K562 (cell line): ENCODE data around the gene AGPAT1. TPM values are rescaled to one million over a fixed set of nuclear protein-coding genes. Genes with fewer than 3 reads are reported as not detected.
A peak's percentile ranks its signal among the peaks of the same experiment; 100 is the strongest.

Experiments used
- ATAC-seq: fragments of 200-7000 bp; cut with Tn5 transposase; 3 replicates; pipeline ENCODE4 v1.9.1; 2020; ENCODE audit warnings: moderate library complexity
- BruUV-seq: library from RNA; stranded (reverse); fragments of 400-500 nt; replicated peaks from 2 replicates; lab custom pipeline; 2021; lab: Mats Ljungman, UMichigan
- CTCF ChIA-PET: fragments of 300-600 bp; formaldehyde crosslinking; extraction: SDS; loops from one replicate; lab custom pipeline; 2021; ENCODE audit warnings: low intra/inter-chr PET ratio; lab: Yijun Ruan, JAX
- POLR2A ChIA-PET: fragments of 300-600, 350-650 bp; sonication (Branson Sonifier 250); formaldehyde crosslinking; extraction: SDS; loops from one replicate; lab custom pipeline; 2021; ENCODE audit warnings: antibody characterized with exemption, inconsistent platforms; lab: Yijun Ruan, JAX
- DNase-seq, 4 experiments: peaks; one replicate each; pipeline versions ENCODE4 v3.0.0 to v3.0.0-alpha.2; 2011 to 2018; ENCODE audit warnings: low spot score in 3 of 4, mixed read lengths in 3 of 4; ENCODE audit errors: extremely low read depth in 1 of 4
- FAIRE-seq: peaks from 2 replicates; lab custom pipeline; 2011; peaks lifted over from hg19 to GRCh38; lab: Jason Lieb, UNC
- H2AFZ ChIP-seq: 2 replicates; pipeline ENCODE4 v1.6.0; 2011; ENCODE audit warnings: low read depth, low read length, control low read depth, inconsistent platforms
- H3K27ac ChIP-seq: fragments of 200-600 bp; 3 replicates; pipeline ENCODE4 v1.8.0; 2011; ENCODE audit warnings: low read depth, mild to moderate bottlenecking, control low read depth, inconsistent platforms, low read length, moderate library complexity, mixed read lengths; ENCODE audit errors: extremely low read depth
- H3K27me3 ChIP-seq, 2 experiments: fragments of 300-600 bp in 1 of 2; 2 replicates in 1 of 2; 3 replicates in 1 of 2; pipeline versions ENCODE4 v1.6.0 to v1.8.0; 2011; ENCODE audit warnings: inconsistent platforms in 2 of 2, low read length in 2 of 2, mild to moderate bottlenecking in 1 of 2, mixed read lengths in 1 of 2, moderate library complexity in 1 of 2; ENCODE audit not compliant: control insufficient read depth in 2 of 2, insufficient read depth in 2 of 2
- H3K36me3 ChIP-seq: fragments of 300-600 bp; 3 replicates; pipeline ENCODE4 v1.8.0; 2011; ENCODE audit warnings: mild to moderate bottlenecking, low read length, inconsistent platforms; ENCODE audit not compliant: control insufficient read depth, insufficient read depth
- H3K4me1 ChIP-seq, 2 experiments: fragments of 200-600 bp in 1 of 2; replicated peaks in 1 of 2; 2 replicates in 1 of 2; 3 replicates in 1 of 2; pipeline versions ENCODE4 v1.5.1 to v1.8.0; 2011; ENCODE audit warnings: inconsistent platforms in 2 of 2, low read length in 2 of 2, mild to moderate bottlenecking in 1 of 2, mixed read lengths in 1 of 2, moderate library complexity in 1 of 2; ENCODE audit not compliant: control insufficient read depth in 2 of 2, insufficient read depth in 2 of 2
- H3K4me2 ChIP-seq: 2 replicates; pipeline ENCODE4 v1.6.1; 2011; ENCODE audit warnings: low read length, control low read depth, inconsistent platforms, mixed read lengths; ENCODE audit not compliant: insufficient read depth
- H3K4me3 ChIP-seq: fragments of 200-600 bp; sonication (generic), shearing (Covaris generic); 2 replicates; pipeline ENCODE4 v1.5.1; 2016; ENCODE audit warnings: control low read depth, inconsistent platforms
- H3K79me2 ChIP-seq: fragments of 200-600 bp; 3 replicates; pipeline ENCODE4 v1.8.0; 2011; ENCODE audit warnings: low read length, inconsistent platforms; ENCODE audit not compliant: control insufficient read depth, insufficient read depth
- H3K9ac ChIP-seq, 2 experiments: 2 replicates each; pipeline versions ENCODE4 v1.6.0 to v1.6.1; 2011; ENCODE audit warnings: low read depth in 2 of 2, low read length in 2 of 2, control low read depth in 1 of 2, inconsistent platforms in 1 of 2, mild to moderate bottlenecking in 1 of 2, mixed read lengths in 1 of 2; ENCODE audit not compliant: insufficient read depth in 1 of 2
- H3K9me1 ChIP-seq: one replicate; pipeline ENCODE4 v1.6.0; 2011; ENCODE audit warnings: inconsistent platforms, mild to moderate bottlenecking, low read length, moderate library complexity; ENCODE audit not compliant: control insufficient read depth, insufficient read depth
- H3K9me3 ChIP-seq: replicated peaks from 2 replicates; pipeline ENCODE4 v1.5.1; 2011; ENCODE audit warnings: low read depth, low read length, inconsistent platforms; ENCODE audit not compliant: control insufficient read depth, insufficient read depth
- H4K20me1 ChIP-seq: replicated peaks from 2 replicates; pipeline ENCODE4 v1.6.1; 2011; ENCODE audit warnings: low read length, inconsistent platforms, mixed read lengths; ENCODE audit not compliant: control insufficient read depth, insufficient read depth
- CSDE1 ChIP-seq, 2 experiments: fragments of 450-650 bp; IDR thresholded peaks; 2 replicates each; pipeline ENCODE4 v1.6.1; 2016; ENCODE audit warnings: mild to moderate bottlenecking in 1 of 2
- FOXJ3 ChIP-seq: sonication (generic); formaldehyde crosslinking; IDR thresholded peaks from 2 replicates; pipeline ENCODE4 v1.4.0; 2020; ENCODE audit warnings: mild to moderate bottlenecking, missing genetic modification reagents
- KLF1 ChIP-seq: fragments of 450-650 bp; IDR thresholded peaks from 2 replicates; pipeline ENCODE4 v1.6.1; 2016; ENCODE audit warnings: missing genetic modification characterization, missing compliant biosample characterization
- MEF2A ChIP-seq: IDR thresholded peaks from 2 replicates; pipeline ENCODE4 v1.6.1; 2011; ENCODE audit warnings: low read depth, mild to moderate bottlenecking, low read length, moderate library complexity; ENCODE audit not compliant: control insufficient read depth
- POLR2G ChIP-seq: fragments of 200-400 bp; formaldehyde crosslinking; IDR thresholded peaks from 2 replicates; pipeline ENCODE4 v1.6.1; 2017; ENCODE audit warnings: low read depth, mild to moderate bottlenecking, antibody characterized with exemption, low read length, moderate library complexity
- PURB ChIP-seq: sonication (generic); formaldehyde crosslinking; IDR thresholded peaks from 2 replicates; pipeline ENCODE4 v1.9.0; 2021; ENCODE audit warnings: low read depth, mild to moderate bottlenecking, missing genetic modification reagents
- ZNF830 ChIP-seq: fragments of 250-450 bp; sonication (Bioruptor Pico); IDR thresholded peaks from 2 replicates; pipeline ENCODE4 v1.5.0; 2021; ENCODE audit warnings: mild to moderate bottlenecking
- WGBS: fragments of 100-300 bp; shearing (Covaris generic); methylation state at CpG from one replicate; pipeline ENCODE4 v1.1.6; 2016; ENCODE audit warnings: low coverage, mixed read lengths; ENCODE audit not compliant: insufficient coverage; ENCODE audit errors: missing lambda C conversion rate; 5-methylcytosine and 5-hydroxymethylcytosine counted together
- in situ Hi-C: fragments of 300-500 bp; cut with MboI; formaldehyde crosslinking; loops from 4 replicates; pipeline ENCODE4 v1.15.0; 2018; ENCODE audit warnings: inconsistent platforms, mixed read lengths
- intact Hi-C: fragments of 100-400 bp; cut with micrococcal nuclease; formaldehyde crosslinking; loops from 2 replicates; pipeline ENCODE4 v1.14.2; 2022
- polyA plus RNA-seq, 8 experiments: library from polyadenylated mRNA; depleted of rRNA in 4 of 8; stranded (reverse) in 5 of 8; unstranded in 3 of 8; fragments of >200 nt; fragmentation: Nextera tagmentation in 2 of 8; fragmentation: Illumina TruSeq in 1 of 8; extraction: Ambion mirVana in 2 of 8; extraction: Trizol in 1 of 8; gene quantifications; 2 replicates each; pipeline versions ENCODE4 v1.2.1 to v1.2.3, GENCODE V29; 2011 to 2014; ENCODE audit warnings: inconsistent platforms in 1 of 8, missing spikeins in 1 of 8
- total RNA-seq, 7 experiments: library from RNA; depleted of rRNA in 6 of 7; stranded (reverse); fragments of >200 nt in 6 of 7; fragmentation: Illumina TruSeq in 2 of 7; extraction: Trizol in 2 of 7; gene quantifications; 2 replicates each; pipeline versions ENCODE4 v1.2.1 to v1.2.3, GENCODE V29; 2011 to 2021; ENCODE audit warnings: low replicate concordance in 1 of 7
- TF ChIP-seq, protein P1 (sequence below): fragments of 450-650 bp; formaldehyde crosslinking; IDR thresholded peaks from 2 replicates; pipeline ENCODE4 v1.4.0; 2022; ENCODE audit warnings: mild to moderate bottlenecking, moderate library complexity
- TF ChIP-seq, protein P2 (sequence below), 2 experiments: fragments of 450-650 bp in 1 of 2; IDR thresholded peaks; 2 replicates each; pipeline ENCODE4 v1.6.1; 2011 to 2017; ENCODE audit warnings: low read depth in 2 of 2, antibody characterized with exemption in 1 of 2, borderline replicate concordance in 1 of 2, low read length in 1 of 2, mild to moderate bottlenecking in 1 of 2, mixed read lengths in 1 of 2; ENCODE audit not compliant: control insufficient read depth in 1 of 2
- TF ChIP-seq, protein P3 (sequence below): fragments of 250-450 bp; sonication (Bioruptor Pico); IDR thresholded peaks from 2 replicates; pipeline ENCODE4 v1.5.0; 2021
- TF ChIP-seq, protein P4 (sequence below): fragments of 250-450 bp; sonication (Bioruptor Pico); IDR thresholded peaks from 2 replicates; pipeline ENCODE4 v1.4.0; 2020; ENCODE audit warnings: mild to moderate bottlenecking, moderate library complexity, borderline replicate concordance

Gene AGPAT1
- total and polyA plus RNA-seq, 9 of the 15 experiments (the other 6 are each of a cell fraction or from before 2014, with no cell fraction given), result 37.9 to 176 (median 69.4) TPM

DNA sequence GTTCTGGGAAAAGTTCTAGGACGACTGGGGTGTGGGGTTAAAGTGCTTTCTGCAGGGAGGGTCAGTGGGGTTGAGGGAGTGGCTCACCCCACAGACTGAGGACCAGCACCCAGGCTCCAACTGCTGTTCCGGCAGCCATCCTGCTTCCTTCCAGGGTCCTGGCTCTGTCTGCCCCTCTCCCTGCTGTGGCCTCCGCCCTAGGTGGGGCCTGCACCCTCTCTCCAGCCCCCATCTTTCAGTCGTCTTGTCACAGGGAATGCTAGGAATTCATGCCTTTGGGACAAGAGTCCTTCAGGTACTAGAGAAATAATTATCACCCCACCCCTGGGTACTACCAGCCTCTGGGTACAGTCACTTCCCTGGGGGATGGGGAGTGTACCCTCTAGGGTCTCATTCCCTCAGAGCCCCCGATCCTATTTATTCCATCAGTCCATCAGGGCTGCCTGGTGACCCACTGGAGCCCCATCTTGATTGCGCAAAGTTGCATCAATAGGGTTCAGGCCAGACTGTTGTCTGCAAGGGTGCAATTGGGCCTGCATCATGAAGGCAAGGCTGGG is 8.3 kb upstream of the AGPAT1 start, which contains the start of gene AGER (continued):
- TF ChIP-seq, protein P1, sequence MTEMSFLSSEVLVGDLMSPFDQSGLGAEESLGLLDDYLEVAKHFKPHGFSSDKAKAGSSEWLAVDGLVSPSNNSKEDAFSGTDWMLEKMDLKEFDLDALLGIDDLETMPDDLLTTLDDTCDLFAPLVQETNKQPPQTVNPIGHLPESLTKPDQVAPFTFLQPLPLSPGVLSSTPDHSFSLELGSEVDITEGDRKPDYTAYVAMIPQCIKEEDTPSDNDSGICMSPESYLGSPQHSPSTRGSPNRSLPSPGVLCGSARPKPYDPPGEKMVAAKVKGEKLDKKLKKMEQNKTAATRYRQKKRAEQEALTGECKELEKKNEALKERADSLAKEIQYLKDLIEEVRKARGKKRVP, result peak; percentile 78

- POLR2A ChIA-PET, result interaction anchor here (0.8 to 1.7 kb wide), 3 partner anchors 10 to 231 kb away, joined by 3 to 7 read pairs (median 6); partner anchors contain the start of gene GPSM3
- TF ChIP-seq KLF1 (tag) (no peak), PURB (CRISPR knock-in tag) (no peak), FOXJ3 (no peak), POLR2G (peak; percentile 47; the same call in 1 of the 2 replicates), MEF2A (no peak), CSDE1 (IDR thresholded peaks at IDR 0.05) (no peak), ZNF830 (CRISPR knock-in tag) (no peak)
- TF ChIP-seq, protein P2, sequence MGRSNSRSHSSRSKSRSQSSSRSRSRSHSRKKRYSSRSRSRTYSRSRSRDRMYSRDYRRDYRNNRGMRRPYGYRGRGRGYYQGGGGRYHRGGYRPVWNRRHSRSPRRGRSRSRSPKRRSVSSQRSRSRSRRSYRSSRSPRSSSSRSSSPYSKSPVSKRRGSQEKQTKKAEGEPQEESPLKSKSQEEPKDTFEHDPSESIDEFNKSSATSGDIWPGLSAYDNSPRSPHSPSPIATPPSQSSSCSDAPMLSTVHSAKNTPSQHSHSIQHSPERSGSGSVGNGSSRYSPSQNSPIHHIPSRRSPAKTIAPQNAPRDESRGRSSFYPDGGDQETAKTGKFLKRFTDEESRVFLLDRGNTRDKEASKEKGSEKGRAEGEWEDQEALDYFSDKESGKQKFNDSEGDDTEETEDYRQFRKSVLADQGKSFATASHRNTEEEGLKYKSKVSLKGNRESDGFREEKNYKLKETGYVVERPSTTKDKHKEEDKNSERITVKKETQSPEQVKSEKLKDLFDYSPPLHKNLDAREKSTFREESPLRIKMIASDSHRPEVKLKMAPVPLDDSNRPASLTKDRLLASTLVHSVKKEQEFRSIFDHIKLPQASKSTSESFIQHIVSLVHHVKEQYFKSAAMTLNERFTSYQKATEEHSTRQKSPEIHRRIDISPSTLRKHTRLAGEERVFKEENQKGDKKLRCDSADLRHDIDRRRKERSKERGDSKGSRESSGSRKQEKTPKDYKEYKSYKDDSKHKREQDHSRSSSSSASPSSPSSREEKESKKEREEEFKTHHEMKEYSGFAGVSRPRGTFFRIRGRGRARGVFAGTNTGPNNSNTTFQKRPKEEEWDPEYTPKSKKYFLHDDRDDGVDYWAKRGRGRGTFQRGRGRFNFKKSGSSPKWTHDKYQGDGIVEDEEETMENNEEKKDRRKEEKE (IDR thresholded peaks at IDR 0.05; ENCODE audit: borderline replicate concordance in 1 of 2, control insufficient read depth in 1 of 2, low read depth in 2 of 2, low read length in 1 of 2), result no peak
- TF ChIP-seq, protein P3, sequence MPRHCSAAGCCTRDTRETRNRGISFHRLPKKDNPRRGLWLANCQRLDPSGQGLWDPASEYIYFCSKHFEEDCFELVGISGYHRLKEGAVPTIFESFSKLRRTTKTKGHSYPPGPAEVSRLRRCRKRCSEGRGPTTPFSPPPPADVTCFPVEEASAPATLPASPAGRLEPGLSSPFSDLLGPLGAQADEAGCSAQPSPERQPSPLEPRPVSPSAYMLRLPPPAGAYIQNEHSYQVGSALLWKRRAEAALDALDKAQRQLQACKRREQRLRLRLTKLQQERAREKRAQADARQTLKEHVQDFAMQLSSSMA, result no peak
- TF ChIP-seq, protein P4, sequence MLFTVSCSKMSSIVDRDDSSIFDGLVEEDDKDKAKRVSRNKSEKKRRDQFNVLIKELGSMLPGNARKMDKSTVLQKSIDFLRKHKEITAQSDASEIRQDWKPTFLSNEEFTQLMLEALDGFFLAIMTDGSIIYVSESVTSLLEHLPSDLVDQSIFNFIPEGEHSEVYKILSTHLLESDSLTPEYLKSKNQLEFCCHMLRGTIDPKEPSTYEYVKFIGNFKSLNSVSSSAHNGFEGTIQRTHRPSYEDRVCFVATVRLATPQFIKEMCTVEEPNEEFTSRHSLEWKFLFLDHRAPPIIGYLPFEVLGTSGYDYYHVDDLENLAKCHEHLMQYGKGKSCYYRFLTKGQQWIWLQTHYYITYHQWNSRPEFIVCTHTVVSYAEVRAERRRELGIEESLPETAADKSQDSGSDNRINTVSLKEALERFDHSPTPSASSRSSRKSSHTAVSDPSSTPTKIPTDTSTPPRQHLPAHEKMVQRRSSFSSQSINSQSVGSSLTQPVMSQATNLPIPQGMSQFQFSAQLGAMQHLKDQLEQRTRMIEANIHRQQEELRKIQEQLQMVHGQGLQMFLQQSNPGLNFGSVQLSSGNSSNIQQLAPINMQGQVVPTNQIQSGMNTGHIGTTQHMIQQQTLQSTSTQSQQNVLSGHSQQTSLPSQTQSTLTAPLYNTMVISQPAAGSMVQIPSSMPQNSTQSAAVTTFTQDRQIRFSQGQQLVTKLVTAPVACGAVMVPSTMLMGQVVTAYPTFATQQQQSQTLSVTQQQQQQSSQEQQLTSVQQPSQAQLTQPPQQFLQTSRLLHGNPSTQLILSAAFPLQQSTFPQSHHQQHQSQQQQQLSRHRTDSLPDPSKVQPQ (CRISPR knock-in tag), result no peak
These were observed 7.7 kb upstream of the AGPAT1 start for GRCh38 chr6:32183483-32184083.

More at GRCh38 chr6:32183483-32184083, 7.7 kb upstream of the AGPAT1 start:
- CTCF ChIA-PET, result no interaction called here
- 93% methylated on average over 15 of the region's 15 CpGs for WGBS
- Histone ChIP-seq H3K4me3 (no peak overlapping the region), H3K9me3 (no peaks in the 10 kb centered on the region), H4K20me1 (no peaks in the 10 kb centered on the region), H3K4me2 (no peak overlapping the region), H3K9ac (peak overlapping the region; percentile 5 to 9; a peak in 3 of 4 replicates), H3K36me3 (peaks cover 80% of the 10 kb centered on the region; the same call in 2 of the 3 replicates), H3K4me1 (peaks cover 59 to 63% of the 10 kb centered on the region in 2 experiments), H3K27me3 (no peaks in the 10 kb centered on the region), H3K27ac (peak overlapping the region; percentile 56; the same call in 2 of the 3 replicates), H3K9me1 (peaks cover 7% of the 10 kb centered on the region), H2AFZ (no peak overlapping the region), H3K79me2 (peaks cover 61% of the 10 kb centered on the region)
- intact Hi-C loops, result no loop called here
- ATAC-seq (no peak), FAIRE-seq (no peak), DNase-seq (no peak)
- in situ Hi-C loops, result no loop called here
- BruUV-seq, result no TSS peak
